ENCODE measurements around the gene PABPN1L.

PABPN1L gene

GRCh38 chr16:88866151-88866920 is at the start of gene PABPN1L:
Gene PABPN1L (minus strand): TSS chr16:88866660. CDS start chr16:88866606, 54 bp downstream.
- DNase-seq = no peak

GRCh38 chr16:88915639-88916327 is 49.3 kb upstream of the PABPN1L start:
- DNase-seq = no peak

- DNase-seq = no peak
These were observed 48.4 kb upstream of the PABPN1L start for GRCh38 chr16:88914750-88915368.

GRCh38 chr16:88913870-88914269 is 47.4 kb upstream of the PABPN1L start:
- DNase-seq = no peak

- no peak for DNase-seq
These were observed 46.6 kb upstream of the PABPN1L start for GRCh38 chr16:88913001-88913612.

- DNase-seq = no peak
These were observed 46.1 kb upstream of the PABPN1L start for GRCh38 chr16:88912556-88912955.

GRCh38 chr16:88911946-88912310 is 45.5 kb upstream of the PABPN1L start:
- no peak for DNase-seq

GRCh38 chr16:88911136-88911945 is 44.9 kb upstream of the PABPN1L start:
- DNase-seq = no peak

GRCh38 chr16:88910284-88911135 is 44.0 kb upstream of the PABPN1L start:
- DNase-seq = no peak

GRCh38 chr16:88909431-88910210 is 43.2 kb upstream of the PABPN1L start:
- DNase-seq = no peak

GRCh38 chr16:88908307-88908706 is 41.8 kb upstream of the PABPN1L start:
- no peak for DNase-seq

GRCh38 chr16:88907768-88908167 is 41.3 kb upstream of the PABPN1L start:
- DNase-seq = no peak

- DNase-seq = no peak
These were observed 40.2 kb upstream of the PABPN1L start for GRCh38 chr16:88906535-88907105.

- DNase-seq = no peak
These were observed 39.6 kb upstream of the PABPN1L start for GRCh38 chr16:88906020-88906419.

GRCh38 chr16:88905563-88905962 is 39.1 kb upstream of the PABPN1L start:
- DNase-seq = no peak

GRCh38 chr16:88904676-88905365 is 38.4 kb upstream of the PABPN1L start:
- DNase-seq = no peak

- DNase-seq = no peak
These were observed 36.8 kb upstream of the PABPN1L start for GRCh38 chr16:88903267-88903666.

- no peak for DNase-seq
These were observed 36.3 kb upstream of the PABPN1L start for GRCh38 chr16:88902744-88903143.

GRCh38 chr16:88901718-88902337 is 35.4 kb upstream of the PABPN1L start:
- DNase-seq = no peak
